Testis (tissue), 2 donors: ENCODE data around the gene ACBD6.

Experiments used
- POLR2A ChIP-seq: fragments of 450-650 bp; IDR thresholded peaks from one replicate; pipeline ENCODE4 v1.6.1; 2017; ENCODE audit warnings: antibody characterized with exemption, mild to moderate bottlenecking, moderate library complexity
- TF ChIP-seq, protein P1 (sequence below), 3 experiments: fragments of 450-650 bp in 2 of 3; fragments of 200-600 bp in 1 of 3; sonication (generic) in 1 of 3; IDR thresholded peaks; one replicate each; pipeline ENCODE4 v1.5.1; 2016 to 2019; ENCODE audit warnings: antibody characterized with exemption in 3 of 3, mild to moderate bottlenecking in 2 of 3, moderate library complexity in 1 of 3

- TF ChIP-seq, protein P1, sequence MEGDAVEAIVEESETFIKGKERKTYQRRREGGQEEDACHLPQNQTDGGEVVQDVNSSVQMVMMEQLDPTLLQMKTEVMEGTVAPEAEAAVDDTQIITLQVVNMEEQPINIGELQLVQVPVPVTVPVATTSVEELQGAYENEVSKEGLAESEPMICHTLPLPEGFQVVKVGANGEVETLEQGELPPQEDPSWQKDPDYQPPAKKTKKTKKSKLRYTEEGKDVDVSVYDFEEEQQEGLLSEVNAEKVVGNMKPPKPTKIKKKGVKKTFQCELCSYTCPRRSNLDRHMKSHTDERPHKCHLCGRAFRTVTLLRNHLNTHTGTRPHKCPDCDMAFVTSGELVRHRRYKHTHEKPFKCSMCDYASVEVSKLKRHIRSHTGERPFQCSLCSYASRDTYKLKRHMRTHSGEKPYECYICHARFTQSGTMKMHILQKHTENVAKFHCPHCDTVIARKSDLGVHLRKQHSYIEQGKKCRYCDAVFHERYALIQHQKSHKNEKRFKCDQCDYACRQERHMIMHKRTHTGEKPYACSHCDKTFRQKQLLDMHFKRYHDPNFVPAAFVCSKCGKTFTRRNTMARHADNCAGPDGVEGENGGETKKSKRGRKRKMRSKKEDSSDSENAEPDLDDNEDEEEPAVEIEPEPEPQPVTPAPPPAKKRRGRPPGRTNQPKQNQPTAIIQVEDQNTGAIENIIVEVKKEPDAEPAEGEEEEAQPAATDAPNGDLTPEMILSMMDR (IDR thresholded peaks at IDR 0.05) = peak; percentile 42 to 79 (median 60)
- TF ChIP-seq POLR2A = no peak
Observed at GRCh38 chr1:180482425-180483275, 19.7 kb downstream of the ACBD6 start.
